Common myeloid progenitor, CD34-positive (primary cell): ENCODE data around the gene CLEC9A.

Source experiments
- CTCF ChIA-PET: fragments of 350-600 bp; sonication (Branson Sonifier 250); formaldehyde crosslinking; loops from one replicate; lab custom pipeline; 2021; ENCODE audit warnings: antibody characterized with exemption; lab: Charles Lee
- POLR2A ChIA-PET: fragments of 350-600 bp; sonication (Branson Sonifier 250); formaldehyde crosslinking; loops from one replicate; lab custom pipeline; 2021; ENCODE audit warnings: antibody characterized with exemption; lab: Charles Lee
- DNase-seq, 3 donors: peaks; one replicate each; pipeline versions ENCODE4 v3.0.0 to v3.0.0-alpha.2; 2013
- H3K27ac ChIP-seq, 2 experiments: 1 replicate in 1 of 2; 2 replicates in 1 of 2; pipeline ENCODE4 v1.7.0; 2013; ENCODE audit warnings: inconsistent platforms in 2 of 2, low read length in 2 of 2, mild to moderate bottlenecking in 2 of 2, low read depth in 1 of 2, moderate library complexity in 1 of 2; ENCODE audit not compliant: severe bottlenecking in 2 of 2, insufficient read depth in 1 of 2, poor library complexity in 1 of 2
- H3K27me3 ChIP-seq, 5 experiments: replicated peaks in 2 of 5; 1 replicate in 3 of 5; 2 replicates in 2 of 5; pipeline versions ENCODE4 v1.6.1 to v1.7.0; 2013; ENCODE audit warnings: low read length in 4 of 5, mild to moderate bottlenecking in 2 of 5, moderate library complexity in 2 of 5, inconsistent platforms in 1 of 5; ENCODE audit not compliant: insufficient read depth in 5 of 5, control insufficient read depth in 4 of 5
- H3K36me3 ChIP-seq, 4 experiments: 1 replicate in 2 of 4; 2 replicates in 2 of 4; pipeline versions ENCODE4 v1.6.1 to v1.7.0; 2013; ENCODE audit warnings: low read length in 3 of 4, control low read depth in 1 of 4, mild to moderate bottlenecking in 1 of 4; ENCODE audit not compliant: control insufficient read depth in 4 of 4, insufficient read depth in 4 of 4
- H3K4me1 ChIP-seq, 4 experiments: 1 replicate in 3 of 4; 2 replicates in 1 of 4; pipeline versions ENCODE4 v1.6.1 to v1.7.1; 2013; ENCODE audit warnings: low read length in 3 of 4, mild to moderate bottlenecking in 3 of 4, control low read depth in 1 of 4, inconsistent platforms in 1 of 4, moderate library complexity in 1 of 4; ENCODE audit not compliant: control insufficient read depth in 4 of 4, insufficient read depth in 4 of 4; ENCODE audit errors: control extremely low read depth in 1 of 4
- H3K4me3 ChIP-seq, 7 experiments: 1 replicate in 4 of 7; 2 replicates in 3 of 7; pipeline versions ENCODE4 v1.5.1 to v1.7.0; 2013; ENCODE audit warnings: mild to moderate bottlenecking in 7 of 7, low read length in 6 of 7, moderate library complexity in 6 of 7, inconsistent platforms in 2 of 7, low read depth in 2 of 7, control low read depth in 1 of 7; ENCODE audit not compliant: insufficient read depth in 4 of 7, control insufficient read depth in 1 of 7; ENCODE audit errors: extremely low read depth in 1 of 7
- H3K9me3 ChIP-seq, 5 experiments: 1 replicate in 4 of 5; 2 replicates in 1 of 5; pipeline versions ENCODE4 v1.6.1 to v1.7.1; 2013; ENCODE audit warnings: low read length in 4 of 5, mild to moderate bottlenecking in 2 of 5, inconsistent platforms in 1 of 5, low read depth in 1 of 5, moderate library complexity in 1 of 5; ENCODE audit not compliant: control insufficient read depth in 4 of 5, insufficient read depth in 2 of 5; ENCODE audit errors: control extremely low read depth in 1 of 5
- WGBS: methylation state at CpG from one replicate; pipeline ENCODE4 v1.1.5; 2013; ENCODE audit not compliant: insufficient coverage; 5-methylcytosine and 5-hydroxymethylcytosine counted together

Gene CLEC9A

GRCh38 chr12:10052193-10052913 is 21.9 kb downstream of the CLEC9A start:
- CTCF ChIA-PET, result interaction anchor here (1.1 to 1.8 kb wide), 3 partner anchors 9 to 14 kb away, joined by 3 to 7 read pairs (median 6); no protein-coding TSS in a partner anchor

GRCh38 chr12:10058387-10058786 is 27.9 kb downstream of the CLEC9A start:
- 77% methylated on average over 3 of the region's 5 CpGs for WGBS
- Histone ChIP-seq H3K36me3 (peaks cover 0 to 16% (median 11%) of the 10 kb centered on the region in 4 experiments), H3K4me1 (peaks cover 1 to 45% (median 11%) of the 10 kb centered on the region in 4 experiments), H3K9me3 (no peaks in the 10 kb centered on the region), H3K27ac (no peak overlapping the region), H3K4me3 (peak overlapping the region in 1 of 7 experiments; percentile 11), H3K27me3 (no peaks in the 10 kb centered on the region)
- ChIA-PET POLR2A (interaction anchor here (1.1 kb wide), 1 partner anchor 10 kb away, joined by 5 read pairs; no protein-coding TSS in a partner anchor), CTCF (interaction anchor here (3.1 kb wide), 1 partner anchor 10 kb away, joined by 12 read pairs; no protein-coding TSS in a partner anchor)
- DNase-seq, result no peak

More at GRCh38 chr12:10052193-10052913, 21.9 kb downstream of the CLEC9A start:
- Histone ChIP-seq H3K27ac (peak overlapping the region; percentile 72 to 82), H3K4me1 (peaks cover 17 to 52% (median 20%) of the 10 kb centered on the region in 4 experiments), H3K36me3 (no peaks in the 10 kb centered on the region), H3K9me3 (peaks cover 0 to 4% (median 0%) of the 10 kb centered on the region in 5 experiments), H3K27me3 (no peaks in the 10 kb centered on the region), H3K4me3 (peak overlapping the region in 5 of 7 experiments; percentile 56 to 83 (median 71))
- POLR2A ChIA-PET, result no interaction called here
- peak in 2 of 3 donors; percentile 62 to 80 for DNase-seq
- 0% methylated on average over 5 of the region's 7 CpGs for WGBS

GRCh38 chr12:10065241-10065640 is 34.8 kb downstream of the CLEC9A start:
- CTCF ChIA-PET, result interaction anchor here (0.8 to 1.6 kb wide), 4 partner anchors 10 to 75 kb away, joined by 3 to 6 read pairs (median 4); no protein-coding TSS in a partner anchor
- DNase-seq, result no peak
- H3K4me1 ChIP-seq, result peaks cover 24 to 44% (median 32%) of the 10 kb centered on the region in 4 experiments
- POLR2A ChIA-PET, result no interaction called here
- H3K36me3 ChIP-seq, result peaks cover 0 to 16% (median 11%) of the 10 kb centered on the region in 4 experiments
- 93% methylated on average over 3 of the region's 4 CpGs for WGBS
- H3K27me3 ChIP-seq, result no peaks in the 10 kb centered on the region
- no peak overlapping the region for H3K4me3 ChIP-seq
- H3K9me3 ChIP-seq, result no peaks in the 10 kb centered on the region
- H3K27ac ChIP-seq, result no peak overlapping the region

GRCh38 chr12:10067264-10067663 is 36.8 kb downstream of the CLEC9A start:
- DNase-seq, result no peak
- ChIA-PET POLR2A (interaction anchor here (1.2 kb wide), 1 partner anchor 8 kb away, joined by 5 read pairs; no protein-coding TSS in a partner anchor), CTCF (interaction anchor here (1.1 to 3.9 kb wide), 5 partner anchors 13 to 72 kb away, joined by 4 to 15 read pairs (median 6); no protein-coding TSS in a partner anchor)
- H3K36me3 ChIP-seq, result peaks cover 0 to 7% (median 5%) of the 10 kb centered on the region in 4 experiments
- no peaks in the 10 kb centered on the region for H3K27me3 ChIP-seq
- peak overlapping the region; percentile 91 to 96 for H3K27ac ChIP-seq
- WGBS, result 100% methylated on average over 2 of the region's 4 CpGs
- H3K4me3 ChIP-seq, result peak overlapping the region in 2 of 7 experiments; percentile 49 to 53
- peaks cover 24 to 54% (median 34%) of the 10 kb centered on the region in 4 experiments for H3K4me1 ChIP-seq
- H3K9me3 ChIP-seq, result no peaks in the 10 kb centered on the region

GRCh38 chr12:10067942-10068341 is 37.5 kb downstream of the CLEC9A start:
- DNase-seq, result peak; percentile 45 to 62 (median 59)
- WGBS, result 0% methylated on average over 2 of the region's 3 CpGs
- ChIA-PET CTCF (interaction anchor here (1.1 to 3.9 kb wide), 9 partner anchors 9 to 72 kb away, joined by 3 to 15 read pairs (median 4); no protein-coding TSS in a partner anchor), POLR2A (interaction anchor here (0.7 to 2.1 kb wide), 3 partner anchors 9 to 32 kb away, joined by 3 to 7 read pairs (median 5); no protein-coding TSS in a partner anchor)
- Histone ChIP-seq H3K4me1 (peaks cover 24 to 54% (median 34%) of the 10 kb centered on the region in 4 experiments), H3K27me3 (no peaks in the 10 kb centered on the region), H3K27ac (peak overlapping the region; percentile 91 to 96), H3K4me3 (peak overlapping the region in 5 of 7 experiments; percentile 3 to 61 (median 53)), H3K9me3 (no peaks in the 10 kb centered on the region), H3K36me3 (peaks cover 0 to 1% (median under 1%) of the 10 kb centered on the region in 4 experiments)

GRCh38 chr12:10068644-10069043 is 38.2 kb downstream of the CLEC9A start:
- H3K27me3 ChIP-seq, result no peaks in the 10 kb centered on the region
- ChIA-PET POLR2A (interaction anchor here (1.2 to 2.1 kb wide), 2 partner anchors 10 to 19 kb away, joined by 5 to 7 read pairs; no protein-coding TSS in a partner anchor), CTCF (interaction anchor here (0.7 to 3.9 kb wide), 17 partner anchors 10 to 313 kb away, joined by 3 to 15 read pairs (median 4); no protein-coding TSS in a partner anchor)
- no CpG with 5 or more reads among the region's 1 CpG for WGBS
- peak overlapping the region; percentile 91 to 96 for H3K27ac ChIP-seq
- no peaks in the 10 kb centered on the region for H3K36me3 ChIP-seq
- peak overlapping the region in 4 of 7 experiments; percentile 8 to 61 (median 34) for H3K4me3 ChIP-seq
- peaks cover 24 to 54% (median 34%) of the 10 kb centered on the region in 4 experiments for H3K4me1 ChIP-seq
- H3K9me3 ChIP-seq, result no peaks in the 10 kb centered on the region
- peak; percentile 47 to 89 (median 79) for DNase-seq
